ENCODE results near the gene CCDC3. TPM values are rescaled to one million over a fixed set of nuclear protein-coding genes. Genes with fewer than 3 reads are reported as not detected.

Gene CCDC3
- polyA plus RNA-seq, 2 of the 4 experiments (the other 2 are of a cell fraction): 0.58 to 0.94 TPM

- no peak for TF ChIP-seq KDM1A (IDR thresholded peaks at IDR 0.05; ENCODE audit: low read depth)
- no peak for TF ChIP-seq MYC (IDR thresholded peaks at IDR 0.05; ENCODE audit: borderline replicate concordance, low read length)
These were observed 85.8 kb downstream of the CCDC3 start (continued) for GRCh38 chr10:12915637-12916168.

DNA sequence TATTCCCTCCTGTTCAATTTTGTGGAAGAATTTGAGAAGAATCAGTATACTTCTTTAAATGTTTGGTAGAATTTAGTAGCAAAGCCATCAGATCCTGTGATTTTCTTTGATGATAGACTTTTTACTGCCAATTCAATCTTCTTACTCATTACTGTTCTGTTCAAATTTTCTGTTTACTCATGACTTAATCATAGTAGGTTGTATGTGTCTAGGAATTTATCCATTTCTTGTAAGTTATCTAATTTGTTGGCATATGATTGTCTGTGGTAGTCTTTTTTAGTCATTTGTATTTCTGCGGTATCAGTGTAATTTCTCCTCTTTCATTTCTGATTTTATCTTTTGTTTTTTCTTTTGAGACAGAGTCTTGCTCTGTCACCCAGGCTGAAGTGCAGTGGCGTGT lies 87.4 kb downstream of the CCDC3 start:
- Histone ChIP-seq H3K27ac (no peak overlapping the region), H3K9me3 (no peaks in the 10 kb centered on the region), H3K4me1 (0 out of 3 replicates have a peak, but pooled peaks cover 3% of the 10 kb centered on the region), H3K4me3 (no peak overlapping the region), H3K4me2 (no peak overlapping the region)
- TF ChIP-seq, protein P1, sequence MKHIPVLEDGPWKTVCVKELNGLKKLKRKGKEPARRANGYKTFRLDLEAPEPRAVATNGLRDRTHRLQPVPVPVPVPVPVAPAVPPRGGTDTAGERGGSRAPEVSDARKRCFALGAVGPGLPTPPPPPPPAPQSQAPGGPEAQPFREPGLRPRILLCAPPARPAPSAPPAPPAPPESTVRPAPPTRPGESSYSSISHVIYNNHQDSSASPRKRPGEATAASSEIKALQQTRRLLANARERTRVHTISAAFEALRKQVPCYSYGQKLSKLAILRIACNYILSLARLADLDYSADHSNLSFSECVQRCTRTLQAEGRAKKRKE (CRISPR knock-in tag; IDR thresholded peaks at IDR 0.05; ENCODE audit: low read depth): no peak
- TF ChIP-seq HES2 (IDR thresholded peaks at IDR 0.05) (no peak), HOXA7 (CRISPR knock-in tag; IDR thresholded peaks at IDR 0.05) (no peak), PHF8 (IDR thresholded peaks at IDR 0.05; ENCODE audit: borderline replicate concordance, low read depth) (no peak), ZSCAN20 (CRISPR knock-in tag; IDR thresholded peaks at IDR 0.05) (no peak), GATA3 (IDR thresholded peaks at IDR 0.05; ENCODE audit: borderline replicate concordance) (no peak), CEBPB (IDR thresholded peaks at IDR 0.05) (no peak), EHMT2 (IDR thresholded peaks at IDR 0.05; ENCODE audit: low read depth) (no peak), JUN (IDR thresholded peaks at IDR 0.05) (no peak), NPAS2 (CRISPR knock-in tag; IDR thresholded peaks at IDR 0.05; ENCODE audit: borderline replicate concordance) (no peak), EHF (CRISPR knock-in tag; IDR thresholded peaks at IDR 0.05) (no peak), RNF2 (IDR thresholded peaks at IDR 0.05; ENCODE audit: borderline replicate concordance, low read depth) (no peak), JUNB (IDR thresholded peaks at IDR 0.05) (no peak), HEYL (CRISPR knock-in tag; IDR thresholded peaks at IDR 0.05) (no peak), ZC3H11A (IDR thresholded peaks at IDR 0.05) (no peak), MYC (IDR thresholded peaks at IDR 0.05; ENCODE audit: borderline replicate concordance, low read length) (no peak), CTCF (IDR thresholded peaks at IDR 0.05) (no peak), CHD2 (IDR thresholded peaks at IDR 0.05; ENCODE audit: low read length, partially characterized antibody) (no peak), KDM5A (IDR thresholded peaks at IDR 0.05) (no peak)
- no peak for DNase-seq (ENCODE audit: low read depth in 1 of 2, low spot score in 1 of 2)
- FAIRE-seq: no peak
- 52% methylated on average over 2 of the region's 2 CpGs for WGBS (ENCODE audit: missing lambda C conversion rate)
- CTCF ChIA-PET: interaction anchor here (1.7 to 3.2 kb wide), 2 partner anchors 12 to 203 kb away, joined by 3 to 11 read pairs; no protein-coding TSS in a partner anchor
- no peak for ATAC-seq
- POLR2A ChIA-PET: no interaction called here

GRCh38 chr10:12911795-12912194 lies 89.7 kb downstream of the CCDC3 start:
- Histone ChIP-seq H3K4me2 (no peak overlapping the region), H3K9me3 (no peaks in the 10 kb centered on the region), H3K4me3 (no peak overlapping the region), H3K27ac (no peak overlapping the region), H3K4me1 (0 out of 3 replicates have a peak, but pooled peaks cover 3% of the 10 kb centered on the region)
- DNase-seq (ENCODE audit: low read depth in 1 of 2, low spot score in 1 of 2) (no peak), ATAC-seq (no peak), FAIRE-seq (no peak)
- CTCF ChIA-PET: interaction anchor here (1.5 to 3.2 kb wide), 2 partner anchors 10 to 11 kb away, joined by 3 to 11 read pairs; no protein-coding TSS in a partner anchor
- 14% methylated on average over 3 of the region's 3 CpGs for WGBS (ENCODE audit: missing lambda C conversion rate)
- POLR2A ChIA-PET: no interaction called here
- TF ChIP-seq, protein P2, sequence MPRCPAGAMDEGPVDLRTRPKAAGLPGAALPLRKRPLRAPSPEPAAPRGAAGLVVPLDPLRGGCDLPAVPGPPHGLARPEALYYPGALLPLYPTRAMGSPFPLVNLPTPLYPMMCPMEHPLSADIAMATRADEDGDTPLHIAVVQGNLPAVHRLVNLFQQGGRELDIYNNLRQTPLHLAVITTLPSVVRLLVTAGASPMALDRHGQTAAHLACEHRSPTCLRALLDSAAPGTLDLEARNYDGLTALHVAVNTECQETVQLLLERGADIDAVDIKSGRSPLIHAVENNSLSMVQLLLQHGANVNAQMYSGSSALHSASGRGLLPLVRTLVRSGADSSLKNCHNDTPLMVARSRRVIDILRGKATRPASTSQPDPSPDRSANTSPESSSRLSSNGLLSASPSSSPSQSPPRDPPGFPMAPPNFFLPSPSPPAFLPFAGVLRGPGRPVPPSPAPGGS (IDR thresholded peaks at IDR 0.05): no peak
- TF ChIP-seq BHLHE40 (IDR thresholded peaks at IDR 0.05; ENCODE audit: low read depth, low read length) (no peak), NPAS2 (CRISPR knock-in tag; IDR thresholded peaks at IDR 0.05; ENCODE audit: borderline replicate concordance) (no peak)
- TF ChIP-seq, protein P1 (CRISPR knock-in tag; IDR thresholded peaks at IDR 0.05; ENCODE audit: low read depth): no peak
